Ishikawa (cell line): Measurements from ENCODE around the gene HADHA.
A peak's percentile ranks its signal among the peaks of the same experiment; 100 is the strongest.

ENCODE experiments used
- EGR1 ChIP-seq: IDR thresholded peaks from 2 replicates; pipeline ENCODE4 v1.6.1; 2012
- EP300 ChIP-seq: IDR thresholded peaks from 2 replicates; pipeline ENCODE4 v1.6.1; 2012; ENCODE audit warnings: borderline replicate concordance
- FOXM1 ChIP-seq: IDR thresholded peaks from 2 replicates; pipeline ENCODE4 v1.6.1; 2012; ENCODE audit warnings: low read depth, borderline replicate concordance
- NFIC ChIP-seq: IDR thresholded peaks from 2 replicates; pipeline ENCODE4 v1.6.1; 2012
- RAD21 ChIP-seq: IDR thresholded peaks from 2 replicates; pipeline ENCODE4 v1.6.1; 2012; ENCODE audit warnings: low read depth
- ZBTB7A ChIP-seq: IDR thresholded peaks from 2 replicates; pipeline ENCODE4 v1.6.1; 2012; ENCODE audit warnings: low read depth
- TF ChIP-seq, protein P1 (sequence below): IDR thresholded peaks from 2 replicates; pipeline ENCODE4 v1.6.1; 2012; ENCODE audit warnings: low read depth, mild to moderate bottlenecking

Gene HADHA

DNA sequence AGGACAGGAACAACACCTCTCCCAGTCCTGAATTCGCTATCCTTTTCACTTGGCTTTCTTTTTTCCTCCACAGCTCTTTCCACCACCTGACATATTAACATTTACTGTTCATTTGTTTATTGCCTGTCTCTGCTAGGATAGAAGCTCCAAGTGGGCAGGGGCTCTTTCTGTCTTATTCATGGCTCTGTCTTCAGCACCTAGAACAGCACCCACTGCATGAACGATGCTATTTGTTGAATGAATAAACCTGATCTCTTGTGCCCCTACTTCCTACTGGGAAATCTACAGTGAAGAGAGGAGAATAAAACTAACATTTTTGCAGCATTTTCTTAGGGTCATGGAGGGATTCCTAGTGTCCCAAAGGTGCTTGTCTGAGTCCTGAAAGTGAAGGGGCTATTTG, 95.9 kb downstream of the HADHA start:
- no peak for TF ChIP-seq FOXM1
- TF ChIP-seq, protein P1, sequence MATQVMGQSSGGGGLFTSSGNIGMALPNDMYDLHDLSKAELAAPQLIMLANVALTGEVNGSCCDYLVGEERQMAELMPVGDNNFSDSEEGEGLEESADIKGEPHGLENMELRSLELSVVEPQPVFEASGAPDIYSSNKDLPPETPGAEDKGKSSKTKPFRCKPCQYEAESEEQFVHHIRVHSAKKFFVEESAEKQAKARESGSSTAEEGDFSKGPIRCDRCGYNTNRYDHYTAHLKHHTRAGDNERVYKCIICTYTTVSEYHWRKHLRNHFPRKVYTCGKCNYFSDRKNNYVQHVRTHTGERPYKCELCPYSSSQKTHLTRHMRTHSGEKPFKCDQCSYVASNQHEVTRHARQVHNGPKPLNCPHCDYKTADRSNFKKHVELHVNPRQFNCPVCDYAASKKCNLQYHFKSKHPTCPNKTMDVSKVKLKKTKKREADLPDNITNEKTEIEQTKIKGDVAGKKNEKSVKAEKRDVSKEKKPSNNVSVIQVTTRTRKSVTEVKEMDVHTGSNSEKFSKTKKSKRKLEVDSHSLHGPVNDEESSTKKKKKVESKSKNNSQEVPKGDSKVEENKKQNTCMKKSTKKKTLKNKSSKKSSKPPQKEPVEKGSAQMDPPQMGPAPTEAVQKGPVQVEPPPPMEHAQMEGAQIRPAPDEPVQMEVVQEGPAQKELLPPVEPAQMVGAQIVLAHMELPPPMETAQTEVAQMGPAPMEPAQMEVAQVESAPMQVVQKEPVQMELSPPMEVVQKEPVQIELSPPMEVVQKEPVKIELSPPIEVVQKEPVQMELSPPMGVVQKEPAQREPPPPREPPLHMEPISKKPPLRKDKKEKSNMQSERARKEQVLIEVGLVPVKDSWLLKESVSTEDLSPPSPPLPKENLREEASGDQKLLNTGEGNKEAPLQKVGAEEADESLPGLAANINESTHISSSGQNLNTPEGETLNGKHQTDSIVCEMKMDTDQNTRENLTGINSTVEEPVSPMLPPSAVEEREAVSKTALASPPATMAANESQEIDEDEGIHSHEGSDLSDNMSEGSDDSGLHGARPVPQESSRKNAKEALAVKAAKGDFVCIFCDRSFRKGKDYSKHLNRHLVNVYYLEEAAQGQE, result peak; percentile 87

DNA sequence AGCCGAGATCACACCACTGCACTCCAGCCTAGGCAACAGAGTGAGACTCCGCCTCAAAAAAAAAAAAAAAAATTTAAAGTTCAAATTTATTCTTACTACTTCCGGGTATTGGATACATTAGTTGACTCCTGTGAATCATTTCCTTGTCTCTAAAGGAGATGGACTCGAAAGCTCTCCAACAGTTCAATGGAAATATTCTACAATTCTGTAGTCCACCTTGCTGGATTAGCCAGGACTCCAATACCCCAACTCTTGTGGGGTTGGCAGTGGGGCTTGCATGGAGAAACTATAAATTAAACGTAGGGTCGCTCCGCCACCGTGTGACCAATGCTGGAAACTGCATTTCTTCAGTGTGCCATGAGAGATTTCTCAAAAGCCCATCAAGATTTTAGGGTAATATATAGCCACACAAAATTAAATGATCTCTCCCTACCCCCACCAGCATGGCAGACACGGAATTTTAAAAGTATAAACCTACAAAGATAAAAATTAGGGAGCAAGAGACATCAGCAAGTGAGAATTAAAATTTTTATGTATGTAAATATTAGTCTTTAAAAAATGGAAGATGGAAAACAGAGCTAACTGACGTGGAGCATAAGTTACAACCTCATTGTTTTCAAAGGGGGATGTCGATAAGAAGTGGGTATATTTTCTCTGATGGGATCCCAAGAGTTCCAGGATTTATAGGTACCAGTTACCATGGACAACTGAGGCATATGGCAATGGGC, 99.3 kb downstream of the HADHA start:
- TF ChIP-seq FOXM1 (no peak), RAD21 (peak; percentile 96)

DNA sequence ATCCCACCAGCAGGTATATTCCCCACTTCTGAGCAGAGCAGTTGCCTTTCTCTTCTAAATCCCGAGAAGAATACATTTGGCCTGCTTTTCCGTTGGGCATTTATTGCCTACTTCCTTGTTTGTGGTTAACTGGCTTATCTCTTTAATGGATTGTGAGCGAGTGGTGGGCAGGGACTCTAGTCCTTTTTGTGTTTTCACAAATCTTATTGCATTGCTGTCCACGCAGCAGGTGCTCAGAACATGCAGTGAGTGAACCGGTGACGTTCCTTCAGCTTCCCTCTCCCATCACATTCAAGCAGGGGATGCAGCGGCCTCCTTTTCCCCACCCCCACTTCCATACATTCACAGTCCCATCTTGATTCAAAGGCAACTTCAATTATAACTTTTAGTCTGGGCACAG, 100.4 kb downstream of the HADHA start:
- TF ChIP-seq NFIC (no peak), EP300 (no peak), ZBTB7A (no peak)

DNA sequence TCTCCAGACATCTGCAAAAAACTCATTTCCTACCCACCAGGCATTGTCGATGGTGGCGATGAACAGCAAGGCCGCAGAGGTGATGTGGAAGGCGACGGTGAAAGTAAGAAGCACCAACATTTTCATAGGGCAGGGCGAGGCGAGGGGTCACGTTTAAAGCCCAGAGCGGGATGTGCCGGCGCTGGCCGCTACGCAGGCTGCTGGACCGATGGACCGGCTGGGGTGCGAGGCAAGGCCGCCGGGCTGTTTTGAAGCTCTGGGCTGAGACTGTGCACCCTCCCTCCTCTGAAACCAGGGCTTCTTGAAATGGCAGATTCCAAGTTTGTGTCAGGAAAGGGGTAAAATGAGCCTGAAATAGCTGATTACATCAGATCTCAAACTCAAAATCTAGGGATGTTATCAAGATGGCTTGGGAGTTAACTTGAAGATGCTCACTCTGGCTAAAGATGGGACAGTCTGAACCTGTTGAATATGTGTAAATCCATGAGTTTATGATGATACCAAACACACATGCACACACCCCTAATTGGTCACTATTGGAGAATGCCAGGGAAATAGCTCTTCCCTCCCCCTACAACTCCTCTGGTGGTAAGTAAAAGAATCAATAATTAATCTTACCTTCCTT, 103.2 kb downstream of the HADHA start:
- no peak for TF ChIP-seq EGR1
